ENCODE data around the gene RASSF8.

RASSF8 gene

GRCh38 chr12:26031827-26032226 is 73.3 kb downstream of the RASSF8 start:
- DNase-seq (ENCODE audit: low spot score in 2 of 2) = no peak
- Histone ChIP-seq H3K36me3 (replicated peaks) (no peaks in the 10 kb centered on the region), H3K9me3 (no peaks in the 10 kb centered on the region), H3K27me3 (ENCODE audit: low read depth) (no peaks in the 10 kb centered on the region), H3K4me1 (peaks cover 2% of the 10 kb centered on the region; the same call in 1 of the 2 replicates), H3K4me3 (no peak overlapping the region)
- in situ Hi-C loops (cut with MboI; ENCODE audit: low sequenced_read_pairs) = loop anchor here (25.0 kb wide), 1 partner anchor 470 kb away; the partner anchor contains the start of gene LMNTD1

GRCh38 chr12:26032290-26032689 is 73.8 kb downstream of the RASSF8 start:
- peaks cover 2% of the 10 kb centered on the region; the same call in 1 of the 2 replicates for H3K4me1 ChIP-seq
- H3K4me3 ChIP-seq = no peak overlapping the region
- no peaks in the 10 kb centered on the region for H3K36me3 ChIP-seq (replicated peaks)
- H3K9me3 ChIP-seq = no peaks in the 10 kb centered on the region
- no peaks in the 10 kb centered on the region for H3K27me3 ChIP-seq (ENCODE audit: low read depth)
- in situ Hi-C loops (cut with MboI; ENCODE audit: low sequenced_read_pairs) = loop anchor here (25.0 kb wide), 1 partner anchor 470 kb away; the partner anchor contains the start of gene LMNTD1
- DNase-seq (ENCODE audit: low spot score in 2 of 2) = no peak

- in situ Hi-C loops (cut with MboI; ENCODE audit: low sequenced_read_pairs) = loop anchor here (25.0 kb wide), 1 partner anchor 470 kb away; the partner anchor contains the start of gene LMNTD1
- Histone ChIP-seq H3K4me1 (peaks cover 2% of the 10 kb centered on the region; the same call in 1 of the 2 replicates), H3K9me3 (no peaks in the 10 kb centered on the region), H3K27me3 (ENCODE audit: low read depth) (no peaks in the 10 kb centered on the region), H3K4me3 (no peak overlapping the region), H3K36me3 (replicated peaks) (no peaks in the 10 kb centered on the region)
- no peak for DNase-seq (ENCODE audit: low spot score in 2 of 2)
These were observed 74.3 kb downstream of the RASSF8 start for GRCh38 chr12:26032719-26033241.

- no peak overlapping the region for H3K4me3 ChIP-seq
- H3K9me3 ChIP-seq = no peaks in the 10 kb centered on the region
- in situ Hi-C loops (cut with MboI; ENCODE audit: low sequenced_read_pairs) = loop anchor here (25.0 kb wide), 1 partner anchor 472 kb away; the partner anchor contains the start of gene LMNTD1
- no peaks in the 10 kb centered on the region; the same call in 1 of the 2 replicates for H3K4me1 ChIP-seq
- DNase-seq (ENCODE audit: low spot score in 2 of 2) = no peak
- no peaks in the 10 kb centered on the region for H3K36me3 ChIP-seq (replicated peaks)
- no peaks in the 10 kb centered on the region for H3K27me3 ChIP-seq (ENCODE audit: low read depth)
These were observed 76.1 kb downstream of the RASSF8 start for GRCh38 chr12:26034371-26035142.

- no peaks in the 10 kb centered on the region for H3K9me3 ChIP-seq
- no peak for DNase-seq (ENCODE audit: low spot score in 2 of 2)
- no peaks in the 10 kb centered on the region for H3K27me3 ChIP-seq (ENCODE audit: low read depth)
- no peaks in the 10 kb centered on the region for H3K36me3 ChIP-seq (replicated peaks)
- H3K4me1 ChIP-seq = no peaks in the 10 kb centered on the region; the same call in 1 of the 2 replicates
- in situ Hi-C loops (cut with MboI; ENCODE audit: low sequenced_read_pairs) = loop anchor here (25.0 kb wide), 1 partner anchor 475 kb away; the partner anchor contains the start of gene LMNTD1
- no peak overlapping the region for H3K4me3 ChIP-seq
These were observed 78.4 kb downstream of the RASSF8 start for GRCh38 chr12:26036877-26037276.

- Histone ChIP-seq H3K36me3 (replicated peaks) (no peaks in the 10 kb centered on the region), H3K4me1 (no peaks in the 10 kb centered on the region; the same call in 1 of the 2 replicates), H3K27me3 (ENCODE audit: low read depth) (no peaks in the 10 kb centered on the region), H3K4me3 (no peak overlapping the region), H3K9me3 (no peaks in the 10 kb centered on the region)
- no peak for DNase-seq (ENCODE audit: low spot score in 2 of 2)
- in situ Hi-C loops (cut with MboI; ENCODE audit: low sequenced_read_pairs) = loop anchor here (25.0 kb wide), 1 partner anchor 475 kb away; the partner anchor contains the start of gene LMNTD1
These were observed 79.2 kb downstream of the RASSF8 start for GRCh38 chr12:26037615-26038220.

GRCh38 chr12:26042645-26043044 is 84.2 kb downstream of the RASSF8 start:
- no peaks in the 10 kb centered on the region for H3K27me3 ChIP-seq (ENCODE audit: low read depth)
- no peaks in the 10 kb centered on the region for H3K36me3 ChIP-seq (replicated peaks)
- no peak overlapping the region for H3K4me3 ChIP-seq
- DNase-seq (ENCODE audit: low spot score in 2 of 2) = no peak
- in situ Hi-C loops (cut with MboI; ENCODE audit: low sequenced_read_pairs) = loop anchor here (25.0 kb wide), 1 partner anchor 480 kb away; the partner anchor contains the start of gene LMNTD1
- H3K9me3 ChIP-seq = no peaks in the 10 kb centered on the region
- no peaks in the 10 kb centered on the region; the same call in 1 of the 2 replicates for H3K4me1 ChIP-seq

GRCh38 chr12:26043135-26044006 is 84.9 kb downstream of the RASSF8 start:
- Histone ChIP-seq H3K36me3 (replicated peaks) (no peaks in the 10 kb centered on the region), H3K9me3 (no peaks in the 10 kb centered on the region), H3K4me3 (no peak overlapping the region), H3K27me3 (ENCODE audit: low read depth) (no peaks in the 10 kb centered on the region), H3K4me1 (no peaks in the 10 kb centered on the region; the same call in 1 of the 2 replicates)
- in situ Hi-C loops (cut with MboI; ENCODE audit: low sequenced_read_pairs) = loop anchor here (25.0 kb wide), 1 partner anchor 481 kb away; the partner anchor contains the start of gene LMNTD1
- no peak for DNase-seq (ENCODE audit: low spot score in 2 of 2)

GRCh38 chr12:26044007-26044394 is 85.5 kb downstream of the RASSF8 start:
- H3K9me3 ChIP-seq = no peaks in the 10 kb centered on the region
- no peaks in the 10 kb centered on the region; the same call in 1 of the 2 replicates for H3K4me1 ChIP-seq
- H3K36me3 ChIP-seq (replicated peaks) = no peaks in the 10 kb centered on the region
- in situ Hi-C loops (cut with MboI; ENCODE audit: low sequenced_read_pairs) = loop anchor here (25.0 kb wide), 1 partner anchor 482 kb away; the partner anchor contains the start of gene LMNTD1
- no peak for DNase-seq (ENCODE audit: low spot score in 2 of 2)
- no peak overlapping the region for H3K4me3 ChIP-seq
- no peaks in the 10 kb centered on the region for H3K27me3 ChIP-seq (ENCODE audit: low read depth)

GRCh38 chr12:26044592-26044991 is 86.1 kb downstream of the RASSF8 start:
- Histone ChIP-seq H3K4me3 (no peak overlapping the region), H3K36me3 (replicated peaks) (no peaks in the 10 kb centered on the region), H3K9me3 (no peaks in the 10 kb centered on the region), H3K27me3 (ENCODE audit: low read depth) (no peaks in the 10 kb centered on the region), H3K4me1 (no peaks in the 10 kb centered on the region; the same call in 1 of the 2 replicates)
- in situ Hi-C loops (cut with MboI; ENCODE audit: low sequenced_read_pairs) = loop anchor here (25.0 kb wide), 1 partner anchor 482 kb away; the partner anchor contains the start of gene LMNTD1
- DNase-seq (ENCODE audit: low spot score in 2 of 2) = no peak

- no peaks in the 10 kb centered on the region for H3K36me3 ChIP-seq (replicated peaks)
- in situ Hi-C loops (cut with MboI; ENCODE audit: low sequenced_read_pairs) = loop anchor here (25.0 kb wide), 1 partner anchor 484 kb away; the partner anchor contains the start of gene LMNTD1
- no peaks in the 10 kb centered on the region for H3K9me3 ChIP-seq
- no peak for DNase-seq (ENCODE audit: low spot score in 2 of 2)
- H3K4me3 ChIP-seq = no peak overlapping the region
- H3K4me1 ChIP-seq = no peaks in the 10 kb centered on the region; the same call in 1 of the 2 replicates
- no peaks in the 10 kb centered on the region for H3K27me3 ChIP-seq (ENCODE audit: low read depth)
These were observed 87.7 kb downstream of the RASSF8 start for GRCh38 chr12:26046203-26046602.

GRCh38 chr12:26046906-26047305 is 88.4 kb downstream of the RASSF8 start:
- Histone ChIP-seq H3K27me3 (ENCODE audit: low read depth) (no peaks in the 10 kb centered on the region), H3K9me3 (no peaks in the 10 kb centered on the region), H3K36me3 (replicated peaks) (no peaks in the 10 kb centered on the region), H3K4me1 (no peaks in the 10 kb centered on the region; the same call in 1 of the 2 replicates), H3K4me3 (no peak overlapping the region)
- in situ Hi-C loops (cut with MboI; ENCODE audit: low sequenced_read_pairs) = loop anchor here (25.0 kb wide), 1 partner anchor 485 kb away; the partner anchor contains the start of gene LMNTD1
- no peak for DNase-seq (ENCODE audit: low spot score in 2 of 2)

Measured in HAP-1 (cell line).